ENCODE data around the gene CLEC20A. TPM values are rescaled to one million over a fixed set of nuclear protein-coding genes. Genes with fewer than 3 reads are reported as not detected.

The CLEC20A gene
- total RNA-seq, 4 donors from 2014 or later: not detected

- Histone ChIP-seq H3K27me3 (no peaks in the 10 kb centered on the region), H3K27ac (peak overlapping the region; percentile 31), H3K36me3 (peaks cover under 1% of the 10 kb centered on the region), H3K4me3 (no peak overlapping the region), H3K9me3 (no peaks in the 10 kb centered on the region), H3K4me1 (peaks cover 17% of the 10 kb centered on the region)
- TF ChIP-seq CTCF (IDR thresholded peaks at IDR 0.05) (no peak), POLR2AphosphoS5 (IDR thresholded peaks at IDR 0.05) (no peak), POLR2A (IDR thresholded peaks at IDR 0.05) (no peak), EP300 (IDR thresholded peaks at IDR 0.05) (no peak)
- no peak for DNase-seq (ENCODE audit: low spot score in 2 of 2)
Measured at GRCh38 chr1:178434899-178435435, 61.8 kb downstream of the CLEC20A start.

- Histone ChIP-seq H3K4me3 (no peak overlapping the region), H3K36me3 (no peaks in the 10 kb centered on the region)
Measured at GRCh38 chr1:178434360-178434759, 62.4 kb downstream of the CLEC20A start.

More at GRCh38 chr1:178434360-178434759, 62.4 kb downstream of the CLEC20A start:
- Histone ChIP-seq H3K4me1 (peaks cover 17% of the 10 kb centered on the region), H3K9me3 (no peaks in the 10 kb centered on the region), H3K27ac (peak overlapping the region; percentile 25), H3K27me3 (no peaks in the 10 kb centered on the region)
- TF ChIP-seq EP300 (IDR thresholded peaks at IDR 0.05) (no peak), POLR2AphosphoS5 (IDR thresholded peaks at IDR 0.05) (no peak), POLR2A (IDR thresholded peaks at IDR 0.05) (no peak), CTCF (IDR thresholded peaks at IDR 0.05) (no peak)
- whole genome bisulfite sequencing: 51% methylated on average over 1 of the region's 1 CpG
- DNase-seq (ENCODE audit: low spot score in 2 of 2): no peak

Other genes with a start within 250 kb of the CLEC20A start
- gene TEX35, start 16.1 kb upstream of the CLEC20A start, total RNA-seq: 1 to 10 TPM in 2 of 4 donors, under 1 TPM in 1, not detected in 1; 0.60 to 1.0 (median 1.0) TPM
- 10 to 100 TPM; 16.3 to 47.4 (median 27.8) TPM for gene RALGPS2, start 228.3 kb upstream of the CLEC20A start, total RNA-seq

Data from suprapubic skin (tissue), 4 donors.